Skeletal muscle tissue (tissue), 4 donors: ENCODE results near the gene GPR137. TPM values are rescaled to one million over a fixed set of nuclear protein-coding genes. Genes with fewer than 3 reads are reported as not detected.

ENCODE experiments used
- H3K27ac ChIP-seq: one replicate; pipeline ENCODE4 v1.7.0; 2013; ENCODE audit warnings: mild to moderate bottlenecking, low read depth, low read length, inconsistent platforms
- H3K27me3 ChIP-seq, 3 donors: one replicate each; pipeline ENCODE4 v1.7.0; 2013; ENCODE audit warnings: low read length in 3 of 3; ENCODE audit not compliant: control insufficient read depth in 3 of 3, insufficient read depth in 3 of 3
- H3K36me3 ChIP-seq, 3 donors: one replicate each; pipeline ENCODE4 v1.7.0; 2013; ENCODE audit warnings: low read length in 3 of 3; ENCODE audit not compliant: control insufficient read depth in 3 of 3, insufficient read depth in 3 of 3
- H3K4me1 ChIP-seq, 3 donors: one replicate each; pipeline ENCODE4 v1.7.0; 2013; ENCODE audit warnings: low read length in 3 of 3, mild to moderate bottlenecking in 3 of 3; ENCODE audit not compliant: control insufficient read depth in 3 of 3, insufficient read depth in 3 of 3
- H3K4me3 ChIP-seq, 3 donors: one replicate each; pipeline ENCODE4 v1.7.0; 2013; ENCODE audit warnings: low read length in 3 of 3
- H3K9ac ChIP-seq, 3 donors: one replicate each; pipeline ENCODE4 v1.7.0; 2013; ENCODE audit warnings: low read length in 3 of 3, mild to moderate bottlenecking in 3 of 3, moderate library complexity in 2 of 3, low read depth in 1 of 3
- H3K9me3 ChIP-seq, 3 donors: one replicate each; pipeline ENCODE4 v1.7.0; 2013; ENCODE audit warnings: low read length in 3 of 3; ENCODE audit not compliant: control insufficient read depth in 3 of 3
- total RNA-seq: library from RNA; depleted of rRNA; stranded (reverse); fragments of >200 nt; gene quantifications from one replicate; pipeline ENCODE4 v1.2.3, GENCODE V29; 2014
- donor health status: Osteomylitis.

GPR137 gene
- 6.3 TPM for total RNA-seq

DNA sequence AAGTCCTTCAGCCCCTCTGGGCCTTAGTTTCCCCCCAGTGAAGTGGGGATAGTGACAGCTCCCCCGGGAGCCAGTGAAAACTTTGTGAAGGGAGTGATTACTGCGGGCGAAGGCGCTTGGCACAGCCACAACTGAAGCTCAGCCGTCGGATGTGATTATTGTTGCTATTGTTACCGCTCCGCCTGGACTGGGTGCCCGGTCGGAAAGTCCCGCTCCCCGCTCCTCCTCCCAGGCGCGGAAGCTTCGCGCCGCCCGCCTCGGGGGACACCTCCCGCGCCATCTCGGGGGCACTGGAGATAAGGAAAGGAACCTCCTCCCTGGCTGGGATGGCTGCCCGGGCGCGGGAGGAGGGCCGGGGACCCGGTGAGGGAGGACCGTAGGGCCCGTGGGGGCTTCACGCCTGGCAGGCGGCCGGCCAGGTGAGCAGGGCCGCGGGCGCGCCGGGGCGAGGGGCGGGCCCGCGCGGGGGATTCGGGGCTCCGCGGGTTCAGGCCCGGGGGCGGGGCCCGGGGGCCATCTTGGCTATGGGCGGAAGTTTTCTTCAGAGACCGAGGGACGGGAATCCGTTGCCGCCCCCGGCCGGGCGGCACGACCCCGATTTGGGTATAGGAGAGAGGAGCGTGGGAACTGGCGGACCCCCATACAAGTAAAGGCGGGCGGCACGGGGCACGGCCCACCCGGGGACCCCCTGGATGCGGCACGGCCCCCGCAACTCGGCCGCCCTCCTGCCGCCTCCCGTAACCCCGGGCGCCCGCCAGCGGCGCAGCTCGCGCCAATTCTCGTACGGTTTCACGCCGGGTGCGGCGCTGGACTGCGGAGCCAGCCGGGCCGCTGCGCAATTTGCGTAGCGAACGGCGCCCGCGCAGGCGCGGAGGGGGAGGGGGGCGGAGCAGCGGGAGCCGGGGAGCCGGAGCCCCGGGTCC lies at the start of gene GPR137:
Gene GPR137, plus strand, starts transcription at position 887 of the 923 bp plus-strand sequence. CDS start 677 bp downstream, outside the sequence.
- Histone ChIP-seq H3K9me3 (no peaks in the 10 kb centered on the region), H3K9ac (peak within 1 kb of the TSS; percentile 93 to 96 (median 96)), H3K4me3 (peak within 1 kb of the TSS; percentile 87 to 91 (median 91)), H3K27me3 (peaks cover 0 to 3% (median under 1%) of the 10 kb centered on the region in 3 donors), H3K27ac (peak within 1 kb of the TSS; percentile 87), H3K36me3 (peaks cover 0 to 6% (median 6%) of the 10 kb centered on the region in 3 donors), H3K4me1 (peaks cover 27 to 35% (median 31%) of the 10 kb centered on the region in 3 donors)

- H3K9me3 ChIP-seq, result no peaks in the 10 kb centered on the region
- peaks cover 16 to 24% (median 20%) of the 10 kb centered on the region in 3 donors for H3K36me3 ChIP-seq
- H3K27me3 ChIP-seq, result no peaks in the 10 kb centered on the region
- H3K4me3 ChIP-seq, result no peak overlapping the region
- H3K27ac ChIP-seq, result no peak overlapping the region
- H3K4me1 ChIP-seq, result peaks cover 28 to 41% (median 33%) of the 10 kb centered on the region in 3 donors
- no peak overlapping the region for H3K9ac ChIP-seq
Measured at GRCh38 chr11:64237484-64237951, 48.1 kb upstream of the GPR137 start.

GRCh38 chr11:64238076-64238475 lies 47.6 kb upstream of the GPR137 start:
- H3K27ac ChIP-seq, result no peak overlapping the region
- no peaks in the 10 kb centered on the region for H3K27me3 ChIP-seq
- H3K4me3 ChIP-seq, result no peak overlapping the region
- H3K4me1 ChIP-seq, result peaks cover 34 to 43% (median 39%) of the 10 kb centered on the region in 3 donors
- H3K9me3 ChIP-seq, result no peaks in the 10 kb centered on the region
- H3K36me3 ChIP-seq, result peaks cover 16 to 24% (median 21%) of the 10 kb centered on the region in 3 donors
- H3K9ac ChIP-seq, result no peak overlapping the region

- H3K9me3 ChIP-seq, result no peaks in the 10 kb centered on the region
- H3K4me3 ChIP-seq, result no peak overlapping the region
- H3K27me3 ChIP-seq, result no peaks in the 10 kb centered on the region
- no peak overlapping the region for H3K27ac ChIP-seq
- H3K4me1 ChIP-seq, result peaks cover 35 to 45% (median 42%) of the 10 kb centered on the region in 3 donors
- H3K36me3 ChIP-seq, result peaks cover 20 to 31% (median 28%) of the 10 kb centered on the region in 3 donors
- H3K9ac ChIP-seq, result no peak overlapping the region
Measured at GRCh38 chr11:64238999-64239398, 46.6 kb upstream of the GPR137 start.

DNA sequence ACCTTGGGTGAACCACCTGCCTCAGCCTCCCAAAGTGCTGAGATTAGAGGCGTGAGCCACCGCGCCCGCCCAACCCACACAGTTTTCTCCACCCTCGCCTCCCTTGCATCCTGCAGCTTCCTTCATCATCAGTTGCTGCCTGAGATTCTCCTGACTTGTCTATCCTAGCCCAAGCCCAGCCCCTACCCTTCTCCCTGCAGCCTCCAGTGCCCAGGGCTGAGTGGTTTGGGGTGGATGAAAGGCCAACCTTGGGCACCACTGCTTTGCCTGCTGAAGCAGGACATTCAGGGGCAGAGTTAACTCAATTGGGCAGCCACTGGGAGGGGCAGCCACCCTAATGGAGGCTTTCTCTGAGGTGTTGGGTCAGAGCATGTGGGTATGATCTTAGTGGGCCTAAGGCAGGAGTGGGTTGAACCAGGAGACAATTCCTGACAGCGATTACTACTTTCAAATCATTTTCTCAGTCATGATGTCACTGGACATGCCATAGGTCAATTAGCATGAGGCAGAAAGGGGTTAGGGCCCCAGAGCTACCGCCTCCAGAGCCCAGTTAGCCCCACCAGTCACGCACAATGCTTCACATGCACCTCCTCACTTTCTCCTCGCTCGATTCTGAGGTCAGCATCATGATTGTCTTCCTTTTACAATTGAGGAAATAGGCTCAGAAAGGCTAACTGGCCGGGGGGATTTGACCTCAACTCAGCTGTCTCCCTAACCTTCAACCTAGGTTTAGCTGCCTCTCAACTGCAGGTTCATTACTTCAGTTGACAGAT lies 45.8 kb upstream of the GPR137 start:
- Histone ChIP-seq H3K27ac (peak overlapping the region; percentile 100), H3K27me3 (no peaks in the 10 kb centered on the region), H3K36me3 (peaks cover 20 to 31% (median 31%) of the 10 kb centered on the region in 3 donors), H3K4me3 (peak overlapping the region; percentile 72 to 97 (median 96)), H3K9ac (peak overlapping the region; percentile 99 to 100 (median 100)), H3K4me1 (peaks cover 38 to 51% (median 46%) of the 10 kb centered on the region in 3 donors), H3K9me3 (no peaks in the 10 kb centered on the region)

- peaks cover 39 to 52% (median 48%) of the 10 kb centered on the region in 3 donors for H3K4me1 ChIP-seq
- peaks cover 18 to 31% (median 31%) of the 10 kb centered on the region in 3 donors for H3K36me3 ChIP-seq
Measured at GRCh38 chr11:64240435-64241240, 45.0 kb upstream of the GPR137 start, which contains the start of gene FKBP2. Gene FKBP2, plus strand, starts transcription at chr11:64241095. Its CDS starts 1,293 bp downstream, at chr11:64242388.

GRCh38 chr11:64241241-64241490 lies 44.5 kb upstream of the GPR137 start:
- peak overlapping the region; percentile 77 to 100 (median 100) for H3K9ac ChIP-seq
- H3K36me3 ChIP-seq, result peaks cover 16 to 31% (median 26%) of the 10 kb centered on the region in 3 donors
- no peaks in the 10 kb centered on the region for H3K27me3 ChIP-seq
- peaks cover 43 to 53% (median 50%) of the 10 kb centered on the region in 3 donors for H3K4me1 ChIP-seq
- H3K27ac ChIP-seq, result peak overlapping the region; percentile 100
- peak overlapping the region; percentile 72 to 97 (median 80) for H3K4me3 ChIP-seq
- H3K9me3 ChIP-seq, result no peaks in the 10 kb centered on the region

More at GRCh38 chr11:64240435-64241240, 45.0 kb upstream of the GPR137 start, which contains the start of gene FKBP2:
- no peaks in the 10 kb centered on the region for H3K9me3 ChIP-seq
- peak within 1 kb of the TSS; percentile 72 to 97 (median 96) for H3K4me3 ChIP-seq
- peak within 1 kb of the TSS; percentile 100 for H3K27ac ChIP-seq
- H3K9ac ChIP-seq, result peak within 1 kb of the TSS; percentile 99 to 100 (median 100)
- no peaks in the 10 kb centered on the region for H3K27me3 ChIP-seq

GRCh38 chr11:64241491-64242374 lies 43.9 kb upstream of the GPR137 start:
- peak overlapping the region; percentile 78 to 88 (median 88) for H3K9ac ChIP-seq
- peaks cover 43 to 53% (median 50%) of the 10 kb centered on the region in 3 donors for H3K4me1 ChIP-seq
- no peaks in the 10 kb centered on the region for H3K27me3 ChIP-seq
- H3K9me3 ChIP-seq, result no peaks in the 10 kb centered on the region
- H3K4me3 ChIP-seq, result peak overlapping the region; percentile 72 to 80 (median 76)
- H3K27ac ChIP-seq, result peak overlapping the region; percentile 100
- H3K36me3 ChIP-seq, result peaks cover 16 to 31% (median 26%) of the 10 kb centered on the region in 3 donors
